ENCODE measurements around the gene CD93.

Gene CD93

GRCh38 chr20:23062632-23063031 is 23.5 kb downstream of the CD93 start:
- TF ChIP-seq, protein P1, sequence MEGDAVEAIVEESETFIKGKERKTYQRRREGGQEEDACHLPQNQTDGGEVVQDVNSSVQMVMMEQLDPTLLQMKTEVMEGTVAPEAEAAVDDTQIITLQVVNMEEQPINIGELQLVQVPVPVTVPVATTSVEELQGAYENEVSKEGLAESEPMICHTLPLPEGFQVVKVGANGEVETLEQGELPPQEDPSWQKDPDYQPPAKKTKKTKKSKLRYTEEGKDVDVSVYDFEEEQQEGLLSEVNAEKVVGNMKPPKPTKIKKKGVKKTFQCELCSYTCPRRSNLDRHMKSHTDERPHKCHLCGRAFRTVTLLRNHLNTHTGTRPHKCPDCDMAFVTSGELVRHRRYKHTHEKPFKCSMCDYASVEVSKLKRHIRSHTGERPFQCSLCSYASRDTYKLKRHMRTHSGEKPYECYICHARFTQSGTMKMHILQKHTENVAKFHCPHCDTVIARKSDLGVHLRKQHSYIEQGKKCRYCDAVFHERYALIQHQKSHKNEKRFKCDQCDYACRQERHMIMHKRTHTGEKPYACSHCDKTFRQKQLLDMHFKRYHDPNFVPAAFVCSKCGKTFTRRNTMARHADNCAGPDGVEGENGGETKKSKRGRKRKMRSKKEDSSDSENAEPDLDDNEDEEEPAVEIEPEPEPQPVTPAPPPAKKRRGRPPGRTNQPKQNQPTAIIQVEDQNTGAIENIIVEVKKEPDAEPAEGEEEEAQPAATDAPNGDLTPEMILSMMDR (IDR thresholded peaks at IDR 0.05; ENCODE audit: control insufficient read depth, extremely low read depth, insufficient read depth), result no peak
- no peak overlapping the region for H3K4me3 ChIP-seq (ENCODE audit: low read depth, low read length)
- no peak for DNase-seq (ENCODE audit: low read depth)

- no peak for DNase-seq (ENCODE audit: low read depth)
- TF ChIP-seq, protein P1 (IDR thresholded peaks at IDR 0.05; ENCODE audit: control insufficient read depth, extremely low read depth, insufficient read depth), result peak; percentile 44
- no peak overlapping the region for H3K4me3 ChIP-seq (ENCODE audit: low read depth, low read length)
These were observed 24.2 kb downstream of the CD93 start for GRCh38 chr20:23061734-23062561.

DNA sequence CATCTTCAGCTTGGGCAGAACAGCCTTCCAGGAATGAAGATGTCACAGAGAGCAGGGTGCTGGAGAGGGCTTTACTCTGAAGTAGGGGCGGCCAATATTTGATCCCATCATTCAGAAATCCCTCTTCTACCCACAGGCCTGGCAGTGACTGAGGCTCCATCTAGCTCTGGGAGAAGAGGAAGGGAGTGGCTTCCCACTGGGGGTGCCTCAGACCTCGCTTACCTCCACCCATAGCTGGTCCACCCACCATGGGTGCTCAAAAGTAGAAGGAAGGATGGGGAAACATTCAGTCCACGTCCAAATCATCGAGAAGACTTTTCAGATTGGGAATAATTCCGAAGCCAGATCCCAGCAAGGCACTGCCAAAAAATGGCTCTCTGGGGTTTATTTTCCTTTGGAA is 24.9 kb downstream of the CD93 start:
- DNase-seq (ENCODE audit: low read depth), result no peak
- TF ChIP-seq, protein P1 (IDR thresholded peaks at IDR 0.05; ENCODE audit: control insufficient read depth, extremely low read depth, insufficient read depth), result no peak
- H3K4me3 ChIP-seq (ENCODE audit: low read depth, low read length), result no peak overlapping the region

DNA sequence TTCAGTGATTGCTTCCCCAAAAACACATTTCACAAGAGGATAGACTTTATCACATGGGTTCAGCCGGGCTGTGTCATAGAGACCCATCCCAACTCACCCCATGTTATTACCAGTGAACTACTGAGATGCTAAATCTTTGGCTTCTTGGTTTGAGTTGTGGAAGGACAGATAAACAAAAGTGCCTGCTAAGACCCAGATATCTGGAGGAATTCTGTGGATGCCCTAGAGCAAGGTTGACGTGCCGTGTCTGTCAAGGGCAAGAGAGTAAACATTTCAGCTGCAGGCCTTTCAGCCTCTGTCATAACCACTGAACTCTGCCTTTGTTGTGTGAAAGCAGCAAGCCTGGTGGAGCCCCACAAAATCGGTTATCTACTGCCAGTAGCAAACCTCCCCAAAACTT is 25.5 kb downstream of the CD93 start:
- H3K4me3 ChIP-seq (ENCODE audit: low read depth, low read length), result no peak overlapping the region
- DNase-seq (ENCODE audit: low read depth), result no peak
- TF ChIP-seq, protein P1 (IDR thresholded peaks at IDR 0.05; ENCODE audit: control insufficient read depth, extremely low read depth, insufficient read depth), result no peak

GRCh38 chr20:23059846-23060245 is 26.3 kb downstream of the CD93 start:
- no peak overlapping the region for H3K4me3 ChIP-seq (ENCODE audit: low read depth, low read length)
- DNase-seq (ENCODE audit: low read depth), result no peak
- TF ChIP-seq, protein P1 (IDR thresholded peaks at IDR 0.05; ENCODE audit: control insufficient read depth, extremely low read depth, insufficient read depth), result no peak

- no peak for DNase-seq (ENCODE audit: low read depth)
- TF ChIP-seq, protein P1 (IDR thresholded peaks at IDR 0.05; ENCODE audit: control insufficient read depth, extremely low read depth, insufficient read depth), result no peak
- no peak overlapping the region for H3K4me3 ChIP-seq (ENCODE audit: low read depth, low read length)
These were observed 27.1 kb downstream of the CD93 start for GRCh38 chr20:23059001-23059400.

DNA sequence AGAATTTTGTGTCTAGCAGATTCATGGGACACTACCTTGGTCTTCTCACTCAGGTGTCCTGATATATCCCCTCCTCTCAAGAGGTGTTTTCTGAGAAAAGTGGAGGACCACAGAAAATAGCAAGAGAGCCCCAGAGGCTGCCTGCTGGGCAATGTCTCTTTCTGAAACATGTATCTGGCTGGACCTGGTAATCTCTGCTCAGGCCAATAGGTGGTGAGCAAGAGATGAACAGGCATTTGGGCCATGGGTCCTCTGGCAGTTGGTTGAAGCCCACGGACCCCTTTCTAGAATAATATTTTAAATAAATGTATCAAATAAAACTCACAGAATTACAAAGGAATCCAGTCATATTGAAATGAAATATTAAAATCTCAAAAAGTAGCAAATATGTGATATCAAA is 27.9 kb downstream of the CD93 start:
- TF ChIP-seq, protein P1 (IDR thresholded peaks at IDR 0.05; ENCODE audit: control insufficient read depth, extremely low read depth, insufficient read depth), result 0 out of 2 replicates have a peak, but pooled peaks have one; percentile 8
- no peak for DNase-seq (ENCODE audit: low read depth)

More for the DNA sequence above, 27.9 kb downstream of the CD93 start:
- no peak overlapping the region for H3K4me3 ChIP-seq (ENCODE audit: low read depth, low read length)
